ENCODE data around the gene DNAH12. TPM values are rescaled to one million over a fixed set of nuclear protein-coding genes. Genes with fewer than 3 reads are reported as not detected.

Gene DNAH12
- total RNA-seq, 4 donors from 2014 or later = 0.16 to 0.44 (median 0.27) TPM

GRCh38 chr3:57370341-57370740, 173.8 kb downstream of the DNAH12 start:
- TF ChIP-seq, protein P1, sequence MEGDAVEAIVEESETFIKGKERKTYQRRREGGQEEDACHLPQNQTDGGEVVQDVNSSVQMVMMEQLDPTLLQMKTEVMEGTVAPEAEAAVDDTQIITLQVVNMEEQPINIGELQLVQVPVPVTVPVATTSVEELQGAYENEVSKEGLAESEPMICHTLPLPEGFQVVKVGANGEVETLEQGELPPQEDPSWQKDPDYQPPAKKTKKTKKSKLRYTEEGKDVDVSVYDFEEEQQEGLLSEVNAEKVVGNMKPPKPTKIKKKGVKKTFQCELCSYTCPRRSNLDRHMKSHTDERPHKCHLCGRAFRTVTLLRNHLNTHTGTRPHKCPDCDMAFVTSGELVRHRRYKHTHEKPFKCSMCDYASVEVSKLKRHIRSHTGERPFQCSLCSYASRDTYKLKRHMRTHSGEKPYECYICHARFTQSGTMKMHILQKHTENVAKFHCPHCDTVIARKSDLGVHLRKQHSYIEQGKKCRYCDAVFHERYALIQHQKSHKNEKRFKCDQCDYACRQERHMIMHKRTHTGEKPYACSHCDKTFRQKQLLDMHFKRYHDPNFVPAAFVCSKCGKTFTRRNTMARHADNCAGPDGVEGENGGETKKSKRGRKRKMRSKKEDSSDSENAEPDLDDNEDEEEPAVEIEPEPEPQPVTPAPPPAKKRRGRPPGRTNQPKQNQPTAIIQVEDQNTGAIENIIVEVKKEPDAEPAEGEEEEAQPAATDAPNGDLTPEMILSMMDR (IDR thresholded peaks at IDR 0.05; ENCODE audit: low read depth) = no peak

- TF ChIP-seq, protein P1 (IDR thresholded peaks at IDR 0.05; ENCODE audit: low read depth) = no peak
Measured at GRCh38 chr3:57354768-57355167, 189.4 kb downstream of the DNAH12 start.

DNA sequence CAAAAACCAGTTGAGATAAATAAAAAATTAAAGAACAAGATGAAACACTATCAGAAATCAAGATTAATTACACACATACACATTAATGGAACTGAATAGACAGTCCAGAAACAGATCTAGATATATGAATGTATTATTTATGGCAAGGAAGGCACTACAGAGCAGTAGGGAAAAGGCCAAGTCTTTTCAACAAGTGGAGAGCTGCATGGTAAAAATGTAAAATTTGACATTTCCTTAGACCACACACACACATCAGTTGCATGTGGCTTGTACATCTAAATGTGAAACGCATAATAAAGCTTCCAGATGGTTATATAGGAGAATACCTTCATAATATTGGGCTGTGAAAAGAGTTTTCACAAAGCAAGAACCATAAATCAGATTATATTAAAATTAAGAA, 193.9 kb downstream of the DNAH12 start:
- TF ChIP-seq, protein P1 (IDR thresholded peaks at IDR 0.05; ENCODE audit: low read depth) = no peak

DNA sequence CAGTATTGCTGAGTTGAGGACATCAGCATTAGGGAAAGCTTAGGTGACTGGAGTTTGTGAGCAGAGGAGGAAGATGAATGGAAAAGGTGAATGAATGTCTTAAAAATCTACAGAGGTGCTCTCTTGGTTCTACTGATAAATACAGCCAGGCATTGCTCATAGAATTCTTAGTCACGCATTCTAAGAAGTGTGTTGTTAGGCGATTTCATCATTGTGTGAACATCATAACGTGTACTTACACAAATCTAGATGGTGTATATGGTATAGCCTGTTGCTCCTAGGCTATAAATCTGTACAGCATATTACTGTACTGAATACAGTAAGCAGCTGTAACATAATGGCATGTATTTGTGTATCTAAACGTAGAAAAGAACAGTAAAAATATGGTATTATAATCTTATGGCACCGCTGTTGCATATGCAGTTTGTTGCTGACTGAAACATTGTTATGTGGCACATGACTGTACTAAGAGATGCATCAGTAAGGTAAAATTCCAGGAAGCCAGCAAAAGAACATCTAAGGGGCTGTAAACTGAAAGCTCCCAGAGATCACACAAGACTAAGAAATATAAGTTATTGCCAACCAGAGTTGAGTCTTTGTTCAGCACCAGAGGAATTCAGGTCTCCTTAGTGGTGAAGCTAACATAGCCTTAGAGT, 208.7 kb downstream of the DNAH12 start:
- TF ChIP-seq, protein P1 (IDR thresholded peaks at IDR 0.05; ENCODE audit: low read depth) = no peak

GRCh38 chr3:57331078-57331610, 213.0 kb downstream of the DNAH12 start:
- TF ChIP-seq, protein P1 (IDR thresholded peaks at IDR 0.05; ENCODE audit: low read depth) = no peak

DNA sequence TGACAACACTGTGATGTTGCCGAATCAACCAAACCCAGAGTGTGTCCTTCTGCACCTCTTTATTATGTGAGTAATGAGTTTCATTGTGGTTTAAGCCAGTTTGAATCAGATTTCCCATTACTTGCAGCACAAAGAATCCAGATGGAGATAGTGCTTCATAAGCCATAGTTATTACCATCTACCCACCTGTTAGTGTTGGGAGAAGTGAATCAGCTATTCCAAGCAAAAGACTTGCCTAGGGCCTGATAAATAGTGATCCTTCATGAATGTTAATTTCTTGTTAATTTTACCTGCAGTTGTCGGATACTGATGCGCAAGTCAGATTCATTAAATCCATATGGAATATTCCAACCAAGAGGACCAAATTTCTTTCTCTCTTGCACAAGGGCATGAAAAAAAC, 229.9 kb downstream of the DNAH12 start:
- TF ChIP-seq, protein P1 (IDR thresholded peaks at IDR 0.05; ENCODE audit: low read depth) = no peak

DNA sequence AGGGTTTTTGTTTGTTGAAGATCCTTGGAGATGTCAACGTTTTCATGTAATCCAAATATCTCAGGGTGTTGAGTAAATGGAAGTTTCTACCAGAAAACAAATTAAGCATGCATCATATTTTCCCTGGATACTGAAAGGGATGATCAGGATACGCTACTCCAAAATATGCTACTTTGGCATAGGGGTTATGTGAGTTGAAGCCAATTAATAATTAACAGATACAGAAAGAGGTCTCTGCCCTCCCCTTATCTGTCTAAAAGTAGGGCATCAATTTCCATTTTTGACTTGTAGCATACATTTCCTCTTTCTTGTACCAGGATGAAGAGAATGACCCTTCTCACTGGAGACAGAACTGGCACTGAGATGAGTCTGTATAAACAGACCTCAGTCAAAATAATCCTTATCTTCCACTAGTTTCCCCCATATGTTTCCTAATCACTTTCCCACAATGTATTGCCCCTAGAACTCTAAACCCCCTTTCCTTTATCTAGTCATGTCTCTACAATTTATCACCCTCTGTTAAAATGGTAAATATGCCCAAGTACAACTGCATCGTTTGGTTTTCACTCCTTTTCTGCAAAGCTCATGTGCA, 234.3 kb downstream of the DNAH12 start:
- TF ChIP-seq, protein P1 (IDR thresholded peaks at IDR 0.05; ENCODE audit: low read depth) = no peak

All from subcutaneous adipose tissue (tissue), 4 donors.